Astrocyte of the spinal cord (primary cell): ENCODE data around the gene NDRG2.

Experiments used
- DNase-seq: peaks from one replicate; pipeline ENCODE4 v3.0.0; 2011; ENCODE audit warnings: low read depth, low spot score
- H3K4me3 ChIP-seq: 2 replicates; pipeline ENCODE4 v1.5.1; 2011; ENCODE audit warnings: low read depth, mild to moderate bottlenecking, low read length, moderate library complexity
- CTCF ChIP-seq: IDR thresholded peaks from 2 replicates; pipeline ENCODE4 v1.5.1; 2012; ENCODE audit warnings: low read depth, mild to moderate bottlenecking, low read length, inconsistent platforms
- in situ Hi-C: cut with HindIII; loops from 2 replicates; pipeline ENCODE4 v1.10.0; 2017; ENCODE audit warnings: low sequenced_read_pairs

The NDRG2 gene

GRCh38 chr14:20971705-20972021 is 53.2 kb downstream of the NDRG2 start:
- H3K4me3 ChIP-seq, result peak overlapping the region; percentile 62
- TF ChIP-seq CTCF, result no peak
- in situ Hi-C loops, result no loop called here
- no peak for DNase-seq

DNA sequence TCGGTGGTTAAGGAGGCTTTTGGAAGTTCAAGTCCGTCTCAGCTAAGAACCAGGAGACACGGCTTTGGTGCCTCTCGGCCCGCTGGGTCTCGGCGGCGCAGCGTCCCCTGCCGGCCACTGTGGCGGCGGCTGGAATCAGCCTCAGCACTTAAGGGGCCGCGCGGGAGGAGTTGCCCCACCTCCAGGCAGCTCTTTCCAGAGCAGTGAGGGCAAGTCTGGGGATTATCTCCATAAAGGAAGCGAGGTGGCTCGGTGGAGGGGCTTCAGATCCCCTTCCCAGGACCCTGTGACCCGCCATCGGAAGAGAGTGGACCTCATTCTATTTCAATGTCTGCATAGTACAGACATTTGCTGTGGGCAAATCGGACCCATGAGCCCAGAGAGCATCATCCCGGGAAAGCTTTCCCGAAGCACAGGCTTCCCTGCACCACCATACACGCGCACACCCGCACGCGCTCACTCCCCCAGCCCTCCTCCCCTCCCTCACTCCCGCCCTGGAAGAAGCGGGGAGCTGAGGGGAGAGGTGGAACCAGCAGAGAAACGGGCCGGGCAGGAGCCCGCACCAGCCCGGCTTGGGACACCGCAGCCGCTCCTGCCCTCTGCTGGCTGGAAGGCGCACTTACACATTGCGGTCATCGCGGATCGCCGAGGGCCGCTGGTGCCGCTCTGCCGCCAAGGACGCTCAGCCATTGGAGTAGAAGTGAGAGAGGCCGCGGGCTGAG is 53.7 kb downstream of the NDRG2 start:
- in situ Hi-C loops, result no loop called here

DNA sequence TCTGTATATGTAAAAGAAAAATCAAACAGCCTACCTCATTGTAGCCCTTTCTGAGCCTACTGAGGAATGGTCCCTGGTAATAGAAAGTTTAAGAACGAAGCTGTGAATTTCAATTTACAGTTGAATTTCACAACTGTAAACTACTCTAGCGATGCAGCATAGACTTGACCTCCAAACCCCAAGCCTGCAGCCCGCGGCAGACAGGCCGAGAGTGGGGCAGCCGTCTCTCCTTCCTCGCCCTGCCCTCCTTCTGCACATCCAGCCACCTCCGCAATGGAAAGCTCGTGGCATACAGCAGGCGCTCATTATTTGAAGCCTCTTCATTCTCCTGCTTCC is 54.2 kb downstream of the NDRG2 start:
- peak overlapping the region; percentile 62 for H3K4me3 ChIP-seq
- in situ Hi-C loops, result no loop called here
- TF ChIP-seq CTCF, result no peak
- DNase-seq, result no peak

More for the DNA sequence above, 53.7 kb downstream of the NDRG2 start:
- DNase-seq, result peak; percentile 86
- peak; percentile 100 for TF ChIP-seq CTCF
- peak overlapping the region; percentile 62 for H3K4me3 ChIP-seq

- in situ Hi-C loops, result no loop called here
- no peak for TF ChIP-seq CTCF
- DNase-seq, result no peak
- H3K4me3 ChIP-seq, result no peak overlapping the region
These were observed 55.5 kb downstream of the NDRG2 start for GRCh38 chr14:20969336-20969735.
